ENCODE data around the gene U2AF2.

The U2AF2 gene

DNA sequence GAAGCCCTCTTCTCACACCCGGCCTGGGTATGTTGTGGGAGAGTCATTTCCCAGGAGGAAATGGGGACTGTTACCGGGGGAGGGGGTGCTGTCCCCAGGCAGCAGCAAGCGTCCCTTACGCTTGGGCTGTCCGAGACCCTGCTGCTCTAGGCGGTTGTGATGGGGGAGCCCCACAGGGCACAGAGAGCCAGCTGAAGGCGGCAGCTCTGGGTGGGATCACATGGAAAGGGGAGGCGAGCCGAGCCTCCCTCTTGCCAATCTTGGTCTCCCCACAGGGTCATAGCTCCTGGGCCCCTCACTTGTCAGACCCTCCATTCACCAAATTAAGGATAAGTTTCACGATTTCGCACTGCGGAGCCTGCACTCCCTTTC lies 42.2 kb downstream of the U2AF2 start:
- no peak overlapping the region for H3K27ac ChIP-seq
- TF ChIP-seq CTCF (conservative IDR thresholded peaks at IDR 0.05), result no peak

GRCh38 chr19:55697698-55698097 lies 42.9 kb downstream of the U2AF2 start:
- no peak for TF ChIP-seq CTCF (conservative IDR thresholded peaks at IDR 0.05)
- no peak overlapping the region for H3K27ac ChIP-seq

- no peak for TF ChIP-seq CTCF (conservative IDR thresholded peaks at IDR 0.05)
- no peak overlapping the region for H3K27ac ChIP-seq
Observed at GRCh38 chr19:55698256-55698655, 43.4 kb downstream of the U2AF2 start.

GRCh38 chr19:55699221-55699620 lies 44.4 kb downstream of the U2AF2 start:
- no peak for TF ChIP-seq CTCF (conservative IDR thresholded peaks at IDR 0.05)
- H3K27ac ChIP-seq, result no peak overlapping the region

DNA sequence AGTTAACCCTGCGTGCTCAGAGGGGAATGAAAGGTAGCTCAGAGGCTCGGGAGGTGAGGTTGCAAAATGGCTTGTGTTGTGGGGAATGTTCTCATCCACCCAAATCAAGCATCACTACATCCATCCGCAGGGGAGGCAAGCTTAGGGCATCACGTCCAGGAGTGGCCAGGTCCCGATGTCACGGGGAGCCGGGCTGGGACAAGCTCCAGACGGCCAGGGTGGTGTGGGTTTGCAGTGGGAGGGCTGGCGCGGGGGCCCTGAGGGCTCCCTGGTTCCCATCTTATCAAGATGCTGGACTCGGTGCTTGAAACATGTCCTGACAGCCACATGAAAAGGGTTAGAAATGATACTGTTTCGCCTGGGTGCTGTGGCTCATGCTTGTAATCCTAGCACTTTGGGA lies 46.0 kb downstream of the U2AF2 start:
- TF ChIP-seq CTCF (conservative IDR thresholded peaks at IDR 0.05), result no peak
- no peak overlapping the region for H3K27ac ChIP-seq

GRCh38 chr19:55702131-55702627 lies 47.3 kb downstream of the U2AF2 start:
- no peak for TF ChIP-seq CTCF (conservative IDR thresholded peaks at IDR 0.05)
- H3K27ac ChIP-seq, result no peak overlapping the region

- peak; percentile 66 for TF ChIP-seq CTCF (conservative IDR thresholded peaks at IDR 0.05)
- no peak overlapping the region for H3K27ac ChIP-seq
Observed at GRCh38 chr19:55703790-55704215, 49.0 kb downstream of the U2AF2 start.
